Endodermal cell (in vitro differentiated cells): Measurements from ENCODE around the gene PITPNC1. TPM values are rescaled to one million over a fixed set of nuclear protein-coding genes. Genes with fewer than 3 reads are reported as not detected.
"Not testable (repeated sequence)": the region's sequence is repeated elsewhere in the genome, so short reads cannot be mapped to it uniquely, and the experiment has no call there.

Experiments used
- DNase-seq: peaks from one replicate; pipeline ENCODE4 v3.0.0-alpha.2; 2017
- H3K27ac ChIP-seq: 2 replicates; pipeline ENCODE4 v1.5.1; 2013; ENCODE audit warnings: mild to moderate bottlenecking, low read depth, low read length, moderate library complexity
- H3K27me3 ChIP-seq: 2 replicates; pipeline ENCODE4 v1.6.1; 2013; ENCODE audit warnings: mild to moderate bottlenecking, low read length, moderate library complexity; ENCODE audit not compliant: insufficient read depth, control insufficient read depth, poor library complexity, severe bottlenecking
- H3K36me3 ChIP-seq: 2 replicates; pipeline ENCODE4 v1.7.0; 2013; ENCODE audit warnings: mild to moderate bottlenecking, low read length, moderate library complexity; ENCODE audit not compliant: control insufficient read depth, insufficient read depth
- H3K4me1 ChIP-seq: one replicate; pipeline ENCODE4 v1.7.0; 2013; ENCODE audit warnings: low read length; ENCODE audit not compliant: control insufficient read depth, insufficient read depth
- H3K4me3 ChIP-seq: 2 replicates; pipeline ENCODE4 v1.5.1; 2013; ENCODE audit warnings: mild to moderate bottlenecking, low read length, moderate library complexity
- H3K9ac ChIP-seq: 2 replicates; pipeline ENCODE4 v1.6.1; 2013; ENCODE audit warnings: mild to moderate bottlenecking, low read length, moderate library complexity; ENCODE audit not compliant: poor library complexity, severe bottlenecking; ENCODE audit errors: extremely low read depth
- H3K9me3 ChIP-seq: 2 replicates; pipeline ENCODE4 v1.6.1; 2013; ENCODE audit warnings: mild to moderate bottlenecking, low read length, moderate library complexity; ENCODE audit not compliant: control insufficient read depth
- H3K27ac Mint-ChIP-seq: 2 replicates; pipeline ENCODE4 v1.8.0; 2020; ENCODE audit warnings: mixed read lengths
- H3K27me3 Mint-ChIP-seq: 2 replicates; pipeline ENCODE4 v1.8.0; 2021; ENCODE audit warnings: mild to moderate bottlenecking, mixed read lengths; ENCODE audit not compliant: insufficient read depth
- H3K36me3 Mint-ChIP-seq: 2 replicates; pipeline ENCODE4 v1.8.0; 2020; ENCODE audit warnings: low read depth, mixed read lengths
- H3K4me1 Mint-ChIP-seq: 2 replicates; pipeline ENCODE4 v1.8.0; 2020; ENCODE audit warnings: mixed read lengths
- H3K4me3 Mint-ChIP-seq: 2 replicates; pipeline ENCODE4 v1.8.0; 2020; ENCODE audit warnings: mild to moderate bottlenecking, moderate library complexity, mixed read lengths
- H3K9me3 Mint-ChIP-seq: 2 replicates; pipeline ENCODE4 v1.8.0; 2020; ENCODE audit warnings: mild to moderate bottlenecking, mixed read lengths
- CTCF ChIP-seq: fragments of 200-600 bp; sonication (generic); conservative IDR thresholded peaks from 2 replicates; pipeline ENCODE4 v1.5.0; 2021; ENCODE audit warnings: antibody characterized with exemption, mild to moderate bottlenecking
- WGBS, 2 experiments: methylation state at CpG; one replicate each; pipeline versions ENCODE4 v1.1.5 to v1.1.7; 2013; ENCODE audit warnings: missing lambda C conversion rate in 2 of 2, mixed read lengths in 1 of 2; ENCODE audit not compliant: insufficient coverage in 1 of 2, insufficient read length in 1 of 2; 5-methylcytosine and 5-hydroxymethylcytosine counted together
- total RNA-seq, 2 donors: library from RNA; stranded (reverse); fragmentation: NEBNext Ultra II Directional in 1 of 2; extraction: Animal tissue kit (Norgen Biotek cat#: 25700) in 1 of 2; gene quantifications; 2 replicates in 1 of 2; 3 replicates in 1 of 2; pipeline ENCODE4 v1.2.1, GENCODE V29; 2021

The PITPNC1 gene
- total RNA-seq, 2 donors from 2014 or later: 28.9 to 36.4 TPM

DNA sequence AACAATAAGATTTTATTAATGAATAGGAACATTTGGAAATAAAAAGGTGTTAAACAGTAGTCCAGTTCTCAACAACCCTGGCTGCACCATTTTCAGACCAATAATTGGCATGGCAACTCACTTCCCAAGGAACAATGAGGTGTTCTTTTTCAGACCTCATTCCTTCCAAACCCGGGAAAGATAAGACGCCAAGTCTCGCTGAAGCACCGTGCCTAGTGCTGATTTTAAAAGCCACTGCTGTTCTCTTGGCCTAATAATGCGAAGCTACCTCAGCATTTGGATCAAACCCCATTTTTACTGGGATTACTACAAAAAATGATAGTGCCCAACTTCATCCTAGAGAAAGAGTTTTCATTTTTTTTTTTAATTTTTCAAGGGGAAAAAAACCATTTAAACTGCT lies 265.4 kb downstream of the PITPNC1 start:
- Mint-ChIP-seq H3K9me3 (no peaks in the 10 kb centered on the region), H3K27ac (no peak overlapping the region), H3K4me3 (no peak overlapping the region), H3K27me3 (no peaks in the 10 kb centered on the region), H3K36me3 (peaks cover 8% of the 10 kb centered on the region), H3K4me1 (peaks cover 6% of the 10 kb centered on the region)
- Histone ChIP-seq H3K4me1 (no peaks in the 10 kb centered on the region), H3K36me3 (no peaks in the 10 kb centered on the region), H3K4me3 (no peak overlapping the region), H3K27ac (no peak overlapping the region), H3K27me3 (no peaks in the 10 kb centered on the region), H3K9ac (no peak overlapping the region), H3K9me3 (no peaks in the 10 kb centered on the region)
- 90 to 95% methylated on average over 5 of the region's 5 CpGs for WGBS, 2 experiments
- DNase-seq: no peak
- TF ChIP-seq CTCF: no peak

GRCh38 chr17:67644061-67644460 lies 267.0 kb downstream of the PITPNC1 start:
- 92 to 96% methylated on average over 5 of the region's 5 CpGs for WGBS, 2 experiments
- Mint-ChIP-seq H3K4me1 (peaks cover 16% of the 10 kb centered on the region), H3K27me3 (no peaks in the 10 kb centered on the region), H3K4me3 (no peak overlapping the region), H3K27ac (no peak overlapping the region), H3K9me3 (no peaks in the 10 kb centered on the region), H3K36me3 (peaks cover 3% of the 10 kb centered on the region)
- no peaks in the 10 kb centered on the region for H3K36me3 ChIP-seq
- no peak overlapping the region for H3K27ac ChIP-seq
- DNase-seq: no peak
- no peak for TF ChIP-seq CTCF
- H3K9me3 ChIP-seq: no peaks in the 10 kb centered on the region
- no peak overlapping the region for H3K9ac ChIP-seq
- no peaks in the 10 kb centered on the region for H3K4me1 ChIP-seq
- no peaks in the 10 kb centered on the region for H3K27me3 ChIP-seq
- H3K4me3 ChIP-seq: no peak overlapping the region

GRCh38 chr17:67645195-67645594 lies 268.1 kb downstream of the PITPNC1 start:
- not testable (repeated sequence) for H3K27me3 Mint-ChIP-seq, H3K27ac Mint-ChIP-seq, H3K9me3 Mint-ChIP-seq, H3K36me3 ChIP-seq, H3K36me3 Mint-ChIP-seq, DNase-seq, H3K4me3 Mint-ChIP-seq, H3K9ac ChIP-seq, H3K4me3 ChIP-seq, H3K9me3 ChIP-seq, H3K27ac ChIP-seq, H3K4me1 ChIP-seq, H3K27me3 ChIP-seq
- 80 to 96% methylated on average over 6 to 8 of the region's 8 CpGs for WGBS, 2 experiments
- peaks cover 16% of the 10 kb centered on the region for H3K4me1 Mint-ChIP-seq

- peaks cover 16% of the 10 kb centered on the region for H3K4me1 Mint-ChIP-seq
- H3K27me3 Mint-ChIP-seq: no peaks in the 10 kb centered on the region
- no peaks in the 10 kb centered on the region for H3K9me3 Mint-ChIP-seq
- no peak overlapping the region for H3K4me3 ChIP-seq
- no peak overlapping the region for H3K27ac ChIP-seq
- H3K9ac ChIP-seq: no peak overlapping the region
- no peak for DNase-seq
- no peaks in the 10 kb centered on the region for H3K36me3 ChIP-seq
- TF ChIP-seq CTCF: no peak
- no peaks in the 10 kb centered on the region for H3K27me3 ChIP-seq
- 70 to 86% methylated on average over 2 to 5 of the region's 6 CpGs for WGBS, 2 experiments
- H3K9me3 ChIP-seq: no peaks in the 10 kb centered on the region
- no peak overlapping the region for H3K27ac Mint-ChIP-seq
- no peak overlapping the region for H3K4me3 Mint-ChIP-seq
- H3K4me1 ChIP-seq: no peaks in the 10 kb centered on the region
- H3K36me3 Mint-ChIP-seq: peaks cover 3% of the 10 kb centered on the region
These were observed 269.4 kb downstream of the PITPNC1 start for GRCh38 chr17:67646472-67646871.
